Ovary (tissue), 3 donors: ENCODE data around the gene ACVR2A.

Source experiments
- CTCF ChIP-seq, 3 donors: fragments of 450-650 bp in 2 of 3; fragments of 200-600 bp in 1 of 3; IDR thresholded peaks; one replicate each; pipeline versions ENCODE4 v1.5.1 to v1.8.0; 2016 to 2022; ENCODE audit warnings: antibody characterized with exemption in 3 of 3, mild to moderate bottlenecking in 1 of 3
- EP300 ChIP-seq: sonication (generic); formaldehyde crosslinking; IDR thresholded peaks from one replicate; pipeline ENCODE4 v1.6.1; 2017; ENCODE audit warnings: antibody characterized with exemption
- POLR2A ChIP-seq: fragments of 450-650 bp; IDR thresholded peaks from one replicate; pipeline ENCODE4 v1.6.1; 2017; ENCODE audit warnings: antibody characterized with exemption, mild to moderate bottlenecking, moderate library complexity
- donor health status: DM: no; HTN: no; CAD: no.

- TF ChIP-seq CTCF (IDR thresholded peaks at IDR 0.05) (no peak), POLR2A (no peak), EP300 (no peak)
These were observed 29.1 kb downstream of the ACVR2A start for GRCh38 chr2:147873859-147874483.
